ENCODE data around the gene NTHL1. TPM values are rescaled to one million over a fixed set of nuclear protein-coding genes. Genes with fewer than 3 reads are reported as not detected.

NTHL1 gene
- total and polyA plus RNA-seq, 2 donors (not counting 1 experiment from before 2014, with no cell fraction given), result 8.4 to 44.4 TPM

GRCh38 chr16:2037115-2037514 is 10.5 kb downstream of the NTHL1 start:
- no peak overlapping the region for H3K4me3 ChIP-seq (replicated peaks in 1 of 4; ENCODE audit: control extremely low read depth in 1 of 4, insufficient read depth in 1 of 4, low read depth in 3 of 4, low read length in 4 of 4)
- H3K79me2 ChIP-seq (ENCODE audit: control insufficient read depth, insufficient read depth, low read length), result peaks cover 19% of the 10 kb centered on the region
- H3K9ac ChIP-seq (ENCODE audit: insufficient read depth, low read length), result no peak overlapping the region
- H3K4me1 ChIP-seq (ENCODE audit: control insufficient read depth, extremely low read depth, insufficient read depth, low read length), result peaks cover 63% of the 10 kb centered on the region
- H3K27ac ChIP-seq (ENCODE audit: insufficient read depth, low read length), result no peak overlapping the region
- no peaks in the 10 kb centered on the region for H3K9me3 ChIP-seq (ENCODE audit: control insufficient read depth, insufficient read depth, low read depth, low read length)
- H3K36me3 ChIP-seq (ENCODE audit: control insufficient read depth, insufficient read depth, low read length), result peaks cover 23% of the 10 kb centered on the region
- no peak for DNase-seq (ENCODE audit: low read depth in 2 of 2)
- no peaks in the 10 kb centered on the region for H4K20me1 ChIP-seq (ENCODE audit: control insufficient read depth, extremely low read depth, insufficient read depth, low read length)
- no peak overlapping the region for H3K4me2 ChIP-seq (ENCODE audit: extremely low read depth, insufficient read depth, low read length)
- no peak overlapping the region for H2AFZ ChIP-seq (ENCODE audit: low read length)
- TF ChIP-seq CTCF (conservative IDR thresholded peaks at IDR 0.05 in 1 of 2, IDR thresholded peaks at IDR 0.05 in 1 of 2; ENCODE audit: low read depth in 1 of 2, low read length in 2 of 2) (no peak), EZH2 (IDR thresholded peaks at IDR 0.05; ENCODE audit: low read length, missing control alignments) (no peak)
- H3K27me3 ChIP-seq (ENCODE audit: control insufficient read depth, insufficient read depth, low read length), result no peaks in the 10 kb centered on the region

- Histone ChIP-seq H3K4me3 (replicated peaks in 1 of 4; ENCODE audit: control extremely low read depth in 1 of 4, insufficient read depth in 1 of 4, low read depth in 3 of 4, low read length in 4 of 4) (peak overlapping the region in 1 of 4 experiments; percentile 40), H3K9me3 (ENCODE audit: control insufficient read depth, insufficient read depth, low read depth, low read length) (no peaks in the 10 kb centered on the region), H2AFZ (ENCODE audit: low read length) (no peak overlapping the region), H3K27me3 (ENCODE audit: control insufficient read depth, insufficient read depth, low read length) (no peaks in the 10 kb centered on the region), H3K4me2 (ENCODE audit: extremely low read depth, insufficient read depth, low read length) (peak overlapping the region; percentile 76), H4K20me1 (ENCODE audit: control insufficient read depth, extremely low read depth, insufficient read depth, low read length) (no peaks in the 10 kb centered on the region), H3K27ac (ENCODE audit: insufficient read depth, low read length) (peak overlapping the region; percentile 72), H3K36me3 (ENCODE audit: control insufficient read depth, insufficient read depth, low read length) (peaks cover 23% of the 10 kb centered on the region), H3K4me1 (ENCODE audit: control insufficient read depth, extremely low read depth, insufficient read depth, low read length) (peaks cover 64% of the 10 kb centered on the region), H3K79me2 (ENCODE audit: control insufficient read depth, insufficient read depth, low read length) (peaks cover 19% of the 10 kb centered on the region), H3K9ac (ENCODE audit: insufficient read depth, low read length) (peak overlapping the region; percentile 73)
- TF ChIP-seq CTCF (conservative IDR thresholded peaks at IDR 0.05 in 1 of 2, IDR thresholded peaks at IDR 0.05 in 1 of 2; ENCODE audit: low read depth in 1 of 2, low read length in 2 of 2) (no peak), EZH2 (IDR thresholded peaks at IDR 0.05; ENCODE audit: low read length, missing control alignments) (no peak)
- DNase-seq (ENCODE audit: low read depth in 2 of 2), result no peak
Measured at GRCh38 chr16:2036200-2036966, 11.3 kb downstream of the NTHL1 start.

- peak; percentile 85 to 86 for DNase-seq (ENCODE audit: low read depth in 2 of 2)
- H3K36me3 ChIP-seq (ENCODE audit: control insufficient read depth, insufficient read depth, low read length), result peaks cover 21% of the 10 kb centered on the region
- peak overlapping the region; percentile 72 for H3K27ac ChIP-seq (ENCODE audit: insufficient read depth, low read length)
- H2AFZ ChIP-seq (ENCODE audit: low read length), result no peak overlapping the region
- H3K4me3 ChIP-seq (replicated peaks in 1 of 4; ENCODE audit: control extremely low read depth in 1 of 4, insufficient read depth in 1 of 4, low read depth in 3 of 4, low read length in 4 of 4), result peak overlapping the region in 1 of 4 experiments; percentile 40
- H3K4me1 ChIP-seq (ENCODE audit: control insufficient read depth, extremely low read depth, insufficient read depth, low read length), result peaks cover 60% of the 10 kb centered on the region
- peak overlapping the region; percentile 73 for H3K9ac ChIP-seq (ENCODE audit: insufficient read depth, low read length)
- no peak for TF ChIP-seq CTCF (conservative IDR thresholded peaks at IDR 0.05 in 1 of 2, IDR thresholded peaks at IDR 0.05 in 1 of 2; ENCODE audit: low read depth in 1 of 2, low read length in 2 of 2)
- TF ChIP-seq EZH2 (IDR thresholded peaks at IDR 0.05; ENCODE audit: low read length, missing control alignments), result no peak
- H4K20me1 ChIP-seq (ENCODE audit: control insufficient read depth, extremely low read depth, insufficient read depth, low read length), result no peaks in the 10 kb centered on the region
- no peaks in the 10 kb centered on the region for H3K27me3 ChIP-seq (ENCODE audit: control insufficient read depth, insufficient read depth, low read length)
- H3K9me3 ChIP-seq (ENCODE audit: control insufficient read depth, insufficient read depth, low read depth, low read length), result no peaks in the 10 kb centered on the region
- H3K79me2 ChIP-seq (ENCODE audit: control insufficient read depth, insufficient read depth, low read length), result peaks cover 19% of the 10 kb centered on the region
- H3K4me2 ChIP-seq (ENCODE audit: extremely low read depth, insufficient read depth, low read length), result peak overlapping the region; percentile 76
Measured at GRCh38 chr16:2035431-2036199, 12.0 kb downstream of the NTHL1 start.
